GM23338 (cell line): ENCODE measurements around the gene TAAR6. TPM values are rescaled to one million over a fixed set of nuclear protein-coding genes. Genes with fewer than 3 reads are reported as not detected.
A peak's percentile ranks its signal among the peaks of the same experiment; 100 is the strongest.

Experiments
- ATAC-seq: fragments of 200-7000 bp; cut with Tn5 transposase; 3 replicates; pipeline ENCODE4 v1.9.1; 2020
- DNase-seq: peaks from one replicate; pipeline ENCODE4 v3.0.0-alpha.2; 2015; ENCODE audit warnings: low spot score
- H2AFZ ChIP-seq: fragments of 200-600 bp; sonication (generic); 2 replicates; pipeline ENCODE4 v1.8.0; 2016; ENCODE audit warnings: antibody characterized with exemption, mild to moderate bottlenecking, moderate library complexity
- H3F3A ChIP-seq: fragments of 200-600 bp; sonication (generic); replicated peaks from 2 replicates; pipeline ENCODE4 v1.8.0; 2017; ENCODE audit warnings: antibody characterized with exemption, mixed run types, low read depth
- H3K27ac ChIP-seq: fragments of 200-600 bp; sonication (generic); 2 replicates; pipeline ENCODE4 v1.6.1; 2016; ENCODE audit warnings: low read depth
- H3K27me3 ChIP-seq: fragments of 200-600 bp; sonication (generic); 2 replicates; pipeline ENCODE4 v1.8.0; 2016; ENCODE audit warnings: mild to moderate bottlenecking, mixed run types, moderate library complexity; ENCODE audit not compliant: insufficient read depth
- H3K36me3 ChIP-seq: fragments of 200-600 bp; sonication (generic); 2 replicates; pipeline ENCODE4 v1.8.0; 2016; ENCODE audit warnings: mild to moderate bottlenecking; ENCODE audit not compliant: insufficient read depth
- H3K4me1 ChIP-seq: fragments of 200-600 bp; sonication (generic); 2 replicates; pipeline ENCODE4 v1.8.0; 2016; ENCODE audit warnings: mild to moderate bottlenecking, moderate library complexity; ENCODE audit not compliant: insufficient read depth
- H3K4me2 ChIP-seq: fragments of 200-600 bp; sonication (generic); 2 replicates; pipeline ENCODE4 v1.7.1; 2017; ENCODE audit warnings: mixed run types
- H3K4me3 ChIP-seq: fragments of 200-600 bp; sonication (generic); 2 replicates; pipeline ENCODE4 v1.6.1; 2016; ENCODE audit warnings: mixed run types
- H3K79me2 ChIP-seq: fragments of 200-600 bp; sonication (generic); replicated peaks from 2 replicates; pipeline ENCODE4 v1.8.0; 2017; ENCODE audit warnings: mild to moderate bottlenecking; ENCODE audit not compliant: insufficient read depth
- H3K9me2 ChIP-seq: fragments of 200-600 bp; sonication (generic); 2 replicates; pipeline ENCODE4 v1.8.0; 2017; ENCODE audit not compliant: insufficient read depth
- H4K20me1 ChIP-seq: fragments of 200-600 bp; sonication (generic); replicated peaks from 2 replicates; pipeline ENCODE4 v1.8.0; 2017; ENCODE audit warnings: mild to moderate bottlenecking; ENCODE audit not compliant: insufficient read depth
- H3K27ac Mint-ChIP-seq: 2 replicates; pipeline ENCODE4 v1.8.0; 2020; ENCODE audit warnings: inconsistent platforms, mild to moderate bottlenecking, moderate library complexity, mixed read lengths
- H3K27me3 Mint-ChIP-seq: 3 replicates; pipeline ENCODE4 v1.8.0; 2022; ENCODE audit warnings: low read depth, mild to moderate bottlenecking, moderate library complexity, mixed read lengths, inconsistent platforms; ENCODE audit not compliant: insufficient read depth, poor library complexity
- H3K36me3 Mint-ChIP-seq: 3 replicates; pipeline ENCODE4 v1.8.0; 2021; ENCODE audit warnings: low read depth, mild to moderate bottlenecking, inconsistent platforms, moderate library complexity, mixed read lengths
- H3K4me1 Mint-ChIP-seq: 3 replicates; pipeline ENCODE4 v1.8.0; 2020; ENCODE audit warnings: mild to moderate bottlenecking, inconsistent platforms, mixed read lengths
- H3K4me3 Mint-ChIP-seq: 3 replicates; pipeline ENCODE4 v1.8.0; 2021; ENCODE audit warnings: moderate library complexity, mild to moderate bottlenecking, inconsistent platforms, mixed read lengths
- H3K9me3 Mint-ChIP-seq: 3 replicates; pipeline ENCODE4 v1.8.0; 2020; ENCODE audit warnings: moderate library complexity, mild to moderate bottlenecking, inconsistent platforms, mixed read lengths
- CREB1 ChIP-seq: fragments of 250-450 bp; sonication (Bioruptor Pico); IDR thresholded peaks from 2 replicates; pipeline ENCODE4 v1.5.0; 2020; ENCODE audit warnings: low read depth, mild to moderate bottlenecking, moderate library complexity
- CTCF ChIP-seq, 2 experiments: fragments of 200-600 bp in 1 of 2; sonication (generic) in 1 of 2; conservative IDR thresholded peaks; 2 replicates each; pipeline versions ENCODE4 v1.5.1 to v1.6.1; 2016 to 2017; ENCODE audit warnings: antibody characterized with exemption in 2 of 2, low read depth in 2 of 2, mild to moderate bottlenecking in 2 of 2, moderate library complexity in 1 of 2
- EZH2 ChIP-seq: fragments of 200-600 bp; sonication (generic); IDR thresholded peaks from one replicate; pipeline ENCODE4 v1.8.0; 2017; ENCODE audit warnings: antibody characterized with exemption, mild to moderate bottlenecking, low read depth; ENCODE audit not compliant: unreplicated experiment
- EZH2phosphoT487 ChIP-seq: fragments of 200-600 bp; sonication (generic); IDR thresholded peaks from one replicate; pipeline ENCODE4 v1.8.1; 2018; ENCODE audit warnings: antibody characterized with exemption; ENCODE audit not compliant: unreplicated experiment
- JUNB ChIP-seq: IDR thresholded peaks from one replicate; pipeline ENCODE4 v1.6.1; 2016; ENCODE audit warnings: antibody characterized with exemption; ENCODE audit not compliant: unreplicated experiment
- NANOG ChIP-seq: IDR thresholded peaks from 2 replicates; pipeline ENCODE4 v1.6.1; 2016; ENCODE audit warnings: antibody characterized with exemption, borderline replicate concordance
- POLR2AphosphoS5 ChIP-seq: IDR thresholded peaks from 2 replicates; pipeline ENCODE4 v1.6.1; 2016; ENCODE audit warnings: antibody characterized with exemption, low read depth
- STAT1 ChIP-seq: IDR thresholded peaks from one replicate; pipeline ENCODE4 v1.6.1; 2016; ENCODE audit warnings: antibody characterized with exemption; ENCODE audit not compliant: unreplicated experiment
- ZNF114 ChIP-seq: fragments of 250-450 bp; sonication (Bioruptor Pico); IDR thresholded peaks from 2 replicates; pipeline ENCODE4 v1.5.0; 2020; ENCODE audit warnings: mild to moderate bottlenecking, moderate library complexity
- ZNF331 ChIP-seq: fragments of 250-450 bp; sonication (Bioruptor Pico); IDR thresholded peaks from 2 replicates; pipeline ENCODE4 v1.5.0; 2020; ENCODE audit warnings: low read depth, mild to moderate bottlenecking, moderate library complexity
- ZNF462 ChIP-seq: fragments of 250-450 bp; sonication (Bioruptor Pico); IDR thresholded peaks from 2 replicates; pipeline ENCODE4 v1.5.0; 2020; ENCODE audit warnings: mild to moderate bottlenecking, moderate library complexity
- polyA plus RNA-seq: library from polyadenylated mRNA; unstranded; fragments of >200 nt; fragmentation: Nextera tagmentation; extraction: Ambion mirVana; gene quantifications from 2 replicates; pipeline ENCODE4 v1.2.1, GENCODE V29; 2016
- total RNA-seq: library from RNA; depleted of rRNA; stranded (reverse); fragments of >200 nt; shearing (Covaris generic); gene quantifications from 2 replicates; pipeline ENCODE4 v1.2.3, GENCODE V29; 2014
- TF ChIP-seq, protein P1 (sequence below): IDR thresholded peaks from one replicate; pipeline ENCODE4 v1.6.1; 2018; ENCODE audit warnings: antibody characterized with exemption; ENCODE audit not compliant: unreplicated experiment
- TF ChIP-seq, protein P2 (sequence below): IDR thresholded peaks from 2 replicates; pipeline ENCODE4 v1.6.1; 2016; ENCODE audit warnings: antibody characterized with exemption

The TAAR6 gene
- total and polyA plus RNA-seq, 2 experiments from 2014 or later: not detected

DNA sequence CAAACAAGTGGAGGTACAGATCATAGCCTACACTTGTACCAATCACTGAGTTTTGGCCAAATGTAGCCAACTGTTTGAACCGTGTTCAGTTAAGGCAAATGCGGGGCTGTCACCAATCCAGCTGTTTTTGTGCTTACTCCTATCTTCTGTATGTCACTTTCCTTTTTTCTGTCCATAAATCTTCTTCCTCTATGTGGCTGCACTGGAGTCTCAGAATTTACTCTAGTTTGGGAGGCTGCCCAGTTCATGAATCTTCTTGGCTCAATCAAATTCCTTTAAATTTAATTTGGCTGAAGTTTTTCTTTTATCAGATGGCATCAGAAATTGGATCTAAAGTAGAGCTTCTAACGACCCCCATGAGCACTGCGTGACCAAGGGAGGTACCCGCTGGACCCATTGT lies 45.5 kb upstream of the TAAR6 start (continued):
- TF ChIP-seq ZNF114 (CRISPR knock-in tag) (no peak), CREB1 (no peak), JUNB (no peak), ZNF331 (CRISPR knock-in tag) (no peak)

GRCh38 chr6:132525866-132526265 lies 44.3 kb upstream of the TAAR6 start:
- Mint-ChIP-seq H3K36me3 (no peaks in the 10 kb centered on the region), H3K27ac (peak overlapping the region; percentile 31; the same call in 1 of the 2 replicates), H3K27me3 (no peaks in the 10 kb centered on the region), H3K4me3 (no peak overlapping the region), H3K9me3 (no peaks in the 10 kb centered on the region), H3K4me1 (peaks cover 3% of the 10 kb centered on the region; the same call in 1 of the 3 replicates)
- no peaks in the 10 kb centered on the region for H4K20me1 ChIP-seq
- peak overlapping the region; percentile 84; the same call in 1 of the 2 replicates for H2AFZ ChIP-seq
- DNase-seq: no peak
- no peaks in the 10 kb centered on the region for H3F3A ChIP-seq
- H3K4me2 ChIP-seq: no peak overlapping the region
- TF ChIP-seq ZNF331 (CRISPR knock-in tag) (no peak), ZNF462 (CRISPR knock-in tag) (no peak), CTCF (conservative IDR thresholded peaks at IDR 0.05; ENCODE audit: low read depth in 2 of 2) (no peak), NANOG (no peak), ZNF114 (CRISPR knock-in tag) (no peak), CREB1 (no peak), STAT1 (no peak), EZH2phosphoT487 (no peak), POLR2AphosphoS5 (no peak), EZH2 (no peak)
- TF ChIP-seq, protein P1, sequence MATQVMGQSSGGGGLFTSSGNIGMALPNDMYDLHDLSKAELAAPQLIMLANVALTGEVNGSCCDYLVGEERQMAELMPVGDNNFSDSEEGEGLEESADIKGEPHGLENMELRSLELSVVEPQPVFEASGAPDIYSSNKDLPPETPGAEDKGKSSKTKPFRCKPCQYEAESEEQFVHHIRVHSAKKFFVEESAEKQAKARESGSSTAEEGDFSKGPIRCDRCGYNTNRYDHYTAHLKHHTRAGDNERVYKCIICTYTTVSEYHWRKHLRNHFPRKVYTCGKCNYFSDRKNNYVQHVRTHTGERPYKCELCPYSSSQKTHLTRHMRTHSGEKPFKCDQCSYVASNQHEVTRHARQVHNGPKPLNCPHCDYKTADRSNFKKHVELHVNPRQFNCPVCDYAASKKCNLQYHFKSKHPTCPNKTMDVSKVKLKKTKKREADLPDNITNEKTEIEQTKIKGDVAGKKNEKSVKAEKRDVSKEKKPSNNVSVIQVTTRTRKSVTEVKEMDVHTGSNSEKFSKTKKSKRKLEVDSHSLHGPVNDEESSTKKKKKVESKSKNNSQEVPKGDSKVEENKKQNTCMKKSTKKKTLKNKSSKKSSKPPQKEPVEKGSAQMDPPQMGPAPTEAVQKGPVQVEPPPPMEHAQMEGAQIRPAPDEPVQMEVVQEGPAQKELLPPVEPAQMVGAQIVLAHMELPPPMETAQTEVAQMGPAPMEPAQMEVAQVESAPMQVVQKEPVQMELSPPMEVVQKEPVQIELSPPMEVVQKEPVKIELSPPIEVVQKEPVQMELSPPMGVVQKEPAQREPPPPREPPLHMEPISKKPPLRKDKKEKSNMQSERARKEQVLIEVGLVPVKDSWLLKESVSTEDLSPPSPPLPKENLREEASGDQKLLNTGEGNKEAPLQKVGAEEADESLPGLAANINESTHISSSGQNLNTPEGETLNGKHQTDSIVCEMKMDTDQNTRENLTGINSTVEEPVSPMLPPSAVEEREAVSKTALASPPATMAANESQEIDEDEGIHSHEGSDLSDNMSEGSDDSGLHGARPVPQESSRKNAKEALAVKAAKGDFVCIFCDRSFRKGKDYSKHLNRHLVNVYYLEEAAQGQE: no peak
- TF ChIP-seq, protein P2, sequence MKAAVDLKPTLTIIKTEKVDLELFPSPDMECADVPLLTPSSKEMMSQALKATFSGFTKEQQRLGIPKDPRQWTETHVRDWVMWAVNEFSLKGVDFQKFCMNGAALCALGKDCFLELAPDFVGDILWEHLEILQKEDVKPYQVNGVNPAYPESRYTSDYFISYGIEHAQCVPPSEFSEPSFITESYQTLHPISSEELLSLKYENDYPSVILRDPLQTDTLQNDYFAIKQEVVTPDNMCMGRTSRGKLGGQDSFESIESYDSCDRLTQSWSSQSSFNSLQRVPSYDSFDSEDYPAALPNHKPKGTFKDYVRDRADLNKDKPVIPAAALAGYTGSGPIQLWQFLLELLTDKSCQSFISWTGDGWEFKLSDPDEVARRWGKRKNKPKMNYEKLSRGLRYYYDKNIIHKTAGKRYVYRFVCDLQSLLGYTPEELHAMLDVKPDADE: no peak
- no peaks in the 10 kb centered on the region for H3K9me2 ChIP-seq
- no peaks in the 10 kb centered on the region for H3K4me1 ChIP-seq
- H3K27me3 ChIP-seq: no peaks in the 10 kb centered on the region
- no peaks in the 10 kb centered on the region for H3K79me2 ChIP-seq
- H3K27ac ChIP-seq: no peak overlapping the region
- H3K4me3 ChIP-seq: no peak overlapping the region
- no peaks in the 10 kb centered on the region for H3K36me3 ChIP-seq
- peak; percentile 72 for ATAC-seq
